ENCODE measurements around the gene LRRC51. TPM values are rescaled to one million over a fixed set of nuclear protein-coding genes. Genes with fewer than 3 reads are reported as not detected.

Gene LRRC51
- total RNA-seq, 1 donor from 2014 or later: 3.7 TPM

DNA sequence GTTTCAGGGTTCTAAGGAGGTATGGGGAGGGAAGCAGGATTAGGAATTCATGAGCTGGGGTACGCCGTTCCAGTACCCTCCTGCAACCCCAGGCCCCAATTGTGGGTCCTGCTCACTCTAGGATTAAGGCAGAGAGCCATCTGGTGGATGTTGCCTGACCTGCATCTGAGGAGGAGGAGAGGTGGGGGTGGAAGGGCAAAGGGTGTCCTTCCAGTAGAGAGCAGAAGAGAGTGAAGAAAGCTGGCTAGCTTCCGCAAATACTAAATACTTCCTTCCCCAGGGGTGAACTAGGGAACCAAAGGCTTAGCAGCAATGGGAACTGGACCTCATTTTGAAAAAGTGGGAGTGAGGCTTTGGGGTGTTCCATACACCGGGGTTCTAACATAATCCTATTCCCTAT is 10.6 kb downstream of the LRRC51 start:
- DNase-seq (ENCODE audit: low read depth): no peak
- TF ChIP-seq, protein P1, sequence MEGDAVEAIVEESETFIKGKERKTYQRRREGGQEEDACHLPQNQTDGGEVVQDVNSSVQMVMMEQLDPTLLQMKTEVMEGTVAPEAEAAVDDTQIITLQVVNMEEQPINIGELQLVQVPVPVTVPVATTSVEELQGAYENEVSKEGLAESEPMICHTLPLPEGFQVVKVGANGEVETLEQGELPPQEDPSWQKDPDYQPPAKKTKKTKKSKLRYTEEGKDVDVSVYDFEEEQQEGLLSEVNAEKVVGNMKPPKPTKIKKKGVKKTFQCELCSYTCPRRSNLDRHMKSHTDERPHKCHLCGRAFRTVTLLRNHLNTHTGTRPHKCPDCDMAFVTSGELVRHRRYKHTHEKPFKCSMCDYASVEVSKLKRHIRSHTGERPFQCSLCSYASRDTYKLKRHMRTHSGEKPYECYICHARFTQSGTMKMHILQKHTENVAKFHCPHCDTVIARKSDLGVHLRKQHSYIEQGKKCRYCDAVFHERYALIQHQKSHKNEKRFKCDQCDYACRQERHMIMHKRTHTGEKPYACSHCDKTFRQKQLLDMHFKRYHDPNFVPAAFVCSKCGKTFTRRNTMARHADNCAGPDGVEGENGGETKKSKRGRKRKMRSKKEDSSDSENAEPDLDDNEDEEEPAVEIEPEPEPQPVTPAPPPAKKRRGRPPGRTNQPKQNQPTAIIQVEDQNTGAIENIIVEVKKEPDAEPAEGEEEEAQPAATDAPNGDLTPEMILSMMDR (conservative IDR thresholded peaks at IDR 0.05; ENCODE audit: low read depth, low read length): peak; percentile 93

DNA sequence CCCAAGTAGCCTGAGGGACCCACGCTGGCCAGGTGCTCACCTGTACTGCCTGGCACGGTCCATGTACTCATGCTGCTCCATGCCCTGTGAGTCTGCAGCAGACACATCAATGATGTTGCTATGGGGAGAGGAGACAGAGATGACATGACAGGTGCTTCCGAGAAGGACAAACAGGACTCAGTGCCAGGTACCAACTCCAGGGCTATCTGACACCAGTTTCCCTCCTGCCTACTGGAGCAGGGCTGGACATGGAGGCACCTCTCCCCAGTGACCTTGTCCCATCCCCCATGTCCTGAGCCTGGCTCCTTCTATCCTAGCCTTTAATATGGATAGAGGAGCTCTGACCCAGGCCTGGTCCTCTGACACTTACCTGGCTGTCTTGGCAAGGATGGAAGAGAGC is 18.1 kb downstream of the LRRC51 start:
- TF ChIP-seq, protein P1 (conservative IDR thresholded peaks at IDR 0.05; ENCODE audit: low read depth, low read length): no peak
- no peak overlapping the region for H3K4me3 ChIP-seq (ENCODE audit: low read depth, low read length)
- DNase-seq (ENCODE audit: low read depth): no peak

More for the DNA sequence above, 10.6 kb downstream of the LRRC51 start:
- no peak overlapping the region for H3K4me3 ChIP-seq (ENCODE audit: low read depth, low read length)

DNA sequence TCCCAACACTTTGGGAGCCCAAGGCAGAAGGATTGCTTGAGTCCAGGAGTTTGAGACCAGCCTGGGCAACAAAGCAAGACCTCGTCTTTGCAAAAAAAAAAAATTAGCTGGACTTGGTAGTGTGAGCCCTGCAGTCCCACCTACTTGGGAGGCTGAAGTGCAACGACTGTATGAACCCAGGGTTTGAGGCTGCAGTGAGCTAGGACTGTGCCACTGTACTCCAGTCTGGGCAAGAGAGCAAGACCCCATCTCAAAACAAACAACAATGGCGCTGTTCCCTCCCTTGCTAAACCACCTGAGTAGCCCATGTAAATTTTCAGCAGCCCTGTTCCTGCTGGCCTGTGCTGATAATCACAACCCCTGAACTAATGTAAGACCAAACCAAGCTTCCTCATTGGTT is 19.4 kb downstream of the LRRC51 start:
- DNase-seq (ENCODE audit: low read depth): no peak
- no peak overlapping the region for H3K4me3 ChIP-seq (ENCODE audit: low read depth, low read length)
- TF ChIP-seq, protein P1 (conservative IDR thresholded peaks at IDR 0.05; ENCODE audit: low read depth, low read length): no peak

DNA sequence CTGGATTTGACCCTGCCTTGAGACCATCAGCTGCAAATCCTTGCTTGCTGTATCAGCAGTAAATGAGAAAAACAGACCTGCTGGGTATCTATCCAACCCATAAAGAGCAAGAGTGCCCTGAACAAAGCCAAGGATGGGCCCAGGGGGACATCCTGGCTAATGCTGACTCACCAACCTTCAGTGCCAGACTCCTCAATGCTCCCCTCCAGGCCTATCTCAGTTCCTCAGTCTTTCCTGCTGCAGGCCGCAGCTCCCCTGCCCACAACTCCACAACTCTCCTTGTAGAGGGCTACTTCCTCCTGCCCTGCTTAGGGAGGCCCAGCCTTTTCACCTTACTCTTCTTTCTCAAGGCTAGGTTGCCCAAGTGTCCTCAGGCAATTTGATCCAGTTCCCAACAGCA is 19.8 kb downstream of the LRRC51 start:
- no peak overlapping the region for H3K4me3 ChIP-seq (ENCODE audit: low read depth, low read length)
- DNase-seq (ENCODE audit: low read depth): no peak
- TF ChIP-seq, protein P1 (conservative IDR thresholded peaks at IDR 0.05; ENCODE audit: low read depth, low read length): no peak

DNA sequence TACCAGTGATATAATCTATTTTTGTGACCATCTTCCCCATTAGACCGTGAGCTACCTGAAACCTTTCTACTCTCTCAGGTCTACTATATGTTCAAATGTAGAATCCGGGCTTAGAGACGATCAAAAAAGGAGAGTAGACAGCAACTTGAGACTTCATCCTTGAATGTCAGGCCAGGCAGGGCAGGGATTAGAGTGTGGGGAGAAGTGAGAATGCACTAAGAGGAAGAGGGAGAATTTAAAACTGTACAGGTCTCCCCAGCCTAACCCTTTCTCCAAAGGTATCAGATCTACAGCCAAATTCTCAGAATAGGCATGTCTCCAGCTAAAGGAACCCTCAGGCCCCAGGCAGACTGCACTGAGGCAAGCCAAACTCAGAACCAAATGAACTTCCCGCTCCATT is 21.5 kb downstream of the LRRC51 start:
- DNase-seq (ENCODE audit: low read depth): no peak
- peak overlapping the region; percentile 97 for H3K4me3 ChIP-seq (ENCODE audit: low read depth, low read length)
- TF ChIP-seq, protein P1 (conservative IDR thresholded peaks at IDR 0.05; ENCODE audit: low read depth, low read length): no peak

DNA sequence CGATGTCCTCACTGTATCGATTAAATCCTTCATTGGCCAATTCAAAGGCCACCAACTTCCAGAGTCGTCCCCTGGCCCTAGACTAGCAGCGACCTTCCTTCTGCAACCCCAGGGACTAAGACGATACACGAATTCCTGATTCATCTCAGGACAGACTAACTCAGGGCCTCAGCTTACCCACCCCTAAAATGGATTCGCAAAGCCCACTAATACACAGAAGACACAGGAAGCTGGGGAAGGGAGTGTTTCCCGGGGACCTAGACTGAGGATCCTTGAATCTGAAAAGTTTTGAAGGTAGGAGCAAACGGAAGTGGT is 21.9 kb downstream of the LRRC51 start:
- H3K4me3 ChIP-seq (ENCODE audit: low read depth, low read length): peak overlapping the region; percentile 97
- TF ChIP-seq, protein P1 (conservative IDR thresholded peaks at IDR 0.05; ENCODE audit: low read depth, low read length): no peak
- no peak for DNase-seq (ENCODE audit: low read depth)

DNA sequence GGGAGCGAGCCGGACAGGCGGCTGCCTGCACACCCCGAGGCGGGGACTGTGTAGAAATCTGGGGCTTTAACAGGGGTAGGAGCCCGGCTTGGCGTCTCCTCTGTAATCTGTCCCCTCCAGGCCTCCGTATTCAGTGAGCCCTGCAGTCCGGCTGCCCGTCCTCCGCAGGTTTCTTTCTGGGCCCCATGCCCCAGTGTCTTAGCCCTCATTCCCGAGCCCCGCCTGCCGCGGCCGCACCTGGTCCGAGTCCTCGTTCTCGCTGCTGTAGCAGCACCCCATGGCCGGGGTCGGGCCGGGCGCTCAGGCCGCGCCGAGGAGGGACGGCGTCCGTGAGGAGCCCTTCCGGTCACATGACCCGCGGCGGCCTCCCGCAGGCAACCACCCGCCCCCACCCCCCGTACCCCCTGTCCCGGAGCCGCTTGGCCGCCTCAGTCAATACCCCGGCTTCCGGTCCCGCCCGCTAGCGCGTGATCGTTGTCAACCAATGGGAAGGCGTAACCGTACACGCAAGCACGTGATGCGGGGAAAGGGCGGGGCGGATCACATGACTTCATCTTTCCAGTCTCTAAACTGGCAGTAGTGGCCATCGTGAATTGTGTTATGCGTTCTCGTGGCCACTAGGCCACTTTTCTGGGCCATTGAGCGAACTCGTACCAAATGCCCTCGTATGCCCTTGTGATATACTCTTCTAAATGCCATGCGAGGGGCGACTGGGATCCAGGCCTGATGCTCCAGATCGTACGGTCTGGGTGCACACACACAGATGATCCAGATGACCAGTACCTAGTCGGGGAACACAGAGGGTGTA is 22.5 kb downstream of the LRRC51 start, which contains the start of gene LAMTOR1:
LAMTOR1 (minus strand) TSS at position 352 of the 808 bp plus-strand sequence; CDS start at position 279, 73 bp downstream.
- TF ChIP-seq, protein P1 (conservative IDR thresholded peaks at IDR 0.05; ENCODE audit: low read depth, low read length): peak; percentile 37
- H3K4me3 ChIP-seq (ENCODE audit: low read depth, low read length): peak within 1 kb of the TSS; percentile 97
- peak; percentile 83 for DNase-seq (ENCODE audit: low read depth)
